Measurements from ENCODE around the gene TRIM38.
"Not testable (repeated sequence)": the region's sequence is repeated elsewhere in the genome, so short reads cannot be mapped to it uniquely, and the experiment has no call there.

TRIM38 gene

GRCh38 chr6:25943887-25944286, 18.7 kb upstream of the TRIM38 start:
- no peak for DNase-seq

GRCh38 chr6:25944688-25945574, 17.7 kb upstream of the TRIM38 start:
- DNase-seq: no peak

- not testable (repeated sequence) for DNase-seq
Measured at GRCh38 chr6:25945738-25946137, 16.9 kb upstream of the TRIM38 start.

GRCh38 chr6:25946631-25947030, 16.0 kb upstream of the TRIM38 start:
- DNase-seq: no peak

GRCh38 chr6:25947492-25947891, 15.1 kb upstream of the TRIM38 start:
- DNase-seq: not testable (repeated sequence)

- DNase-seq: no peak
Measured at GRCh38 chr6:25949695-25950094, 12.9 kb upstream of the TRIM38 start.

- no peak for DNase-seq
Measured at GRCh38 chr6:25950297-25950696, 12.3 kb upstream of the TRIM38 start.

- no peak for DNase-seq
Measured at GRCh38 chr6:25951296-25952032, 11.1 kb upstream of the TRIM38 start.

- DNase-seq: no peak
Measured at GRCh38 chr6:25952535-25952934, 10.1 kb upstream of the TRIM38 start.

- no peak for DNase-seq
Measured at GRCh38 chr6:25953733-25954132, 8.9 kb upstream of the TRIM38 start.

- no peak for DNase-seq
Measured at GRCh38 chr6:25954756-25955155, 7.8 kb upstream of the TRIM38 start.

GRCh38 chr6:25956226-25956625, 6.4 kb upstream of the TRIM38 start:
- DNase-seq: no peak

GRCh38 chr6:25958700-25959162, 3.9 kb upstream of the TRIM38 start:
- DNase-seq: no peak

GRCh38 chr6:25959890-25960536, 2.6 kb upstream of the TRIM38 start:
- no peak for DNase-seq

- DNase-seq: no peak
Measured at GRCh38 chr6:25960734-25961133, 1.9 kb upstream of the TRIM38 start.

- DNase-seq: no peak
Measured at GRCh38 chr6:25961619-25962148, 918 bp upstream of the TRIM38 start.

GRCh38 chr6:25963426-25964123, 973 bp downstream of the TRIM38 start:
- no peak for DNase-seq

GRCh38 chr6:25965058-25965457, 2.5 kb downstream of the TRIM38 start:
- no peak for DNase-seq

GRCh38 chr6:25966711-25967110, 4.1 kb downstream of the TRIM38 start:
- DNase-seq: no peak

GRCh38 chr6:25968769-25969168, 6.2 kb downstream of the TRIM38 start:
- DNase-seq: no peak

- no peak for DNase-seq
Measured at GRCh38 chr6:25971187-25971821, 8.7 kb downstream of the TRIM38 start.

- DNase-seq: no peak
Measured at GRCh38 chr6:25972128-25972527, 9.5 kb downstream of the TRIM38 start.
